HG03521 (cell line): ENCODE measurements around the gene ATRNL1.
"Not testable (repeated sequence)": the region's sequence is repeated elsewhere in the genome, so short reads cannot be mapped to it uniquely, and the experiment has no call there.

Experiments
- ATAC-seq: cut with Tn5 transposase; IDR thresholded peaks from one replicate; pipeline ENCODE4 v1.9.1; 2021; ENCODE audit warnings: mild to moderate bottlenecking, moderate library complexity; ENCODE audit not compliant: unreplicated experiment

Gene ATRNL1

GRCh38 chr10:115827231-115828009 lies 734.3 kb downstream of the ATRNL1 start:
- ATAC-seq: no peak

GRCh38 chr10:115828182-115828581 lies 735.0 kb downstream of the ATRNL1 start:
- not testable (repeated sequence) for ATAC-seq

- ATAC-seq: no peak
These were observed 736.5 kb downstream of the ATRNL1 start for GRCh38 chr10:115829521-115830205.

- ATAC-seq: no peak
These were observed 737.3 kb downstream of the ATRNL1 start for GRCh38 chr10:115830265-115830970.

- ATAC-seq: no peak
These were observed 737.9 kb downstream of the ATRNL1 start for GRCh38 chr10:115831016-115831415.

- ATAC-seq: no peak
These were observed 740.0 kb downstream of the ATRNL1 start for GRCh38 chr10:115833119-115833518.

- ATAC-seq: no peak
These were observed 751.4 kb downstream of the ATRNL1 start for GRCh38 chr10:115844591-115844990.

GRCh38 chr10:115845921-115846320 lies 752.8 kb downstream of the ATRNL1 start:
- no peak for ATAC-seq

- no peak for ATAC-seq
These were observed 753.4 kb downstream of the ATRNL1 start for GRCh38 chr10:115846528-115846927.

- no peak for ATAC-seq
These were observed 756.0 kb downstream of the ATRNL1 start for GRCh38 chr10:115849197-115849596.

GRCh38 chr10:115850666-115851065 lies 757.5 kb downstream of the ATRNL1 start:
- ATAC-seq: no peak

- no peak for ATAC-seq
These were observed 758.5 kb downstream of the ATRNL1 start for GRCh38 chr10:115851695-115852094.

GRCh38 chr10:115854740-115855435 lies 761.7 kb downstream of the ATRNL1 start:
- no peak for ATAC-seq

- no peak for ATAC-seq
These were observed 763.4 kb downstream of the ATRNL1 start for GRCh38 chr10:115856580-115856979.

- no peak for ATAC-seq
These were observed 764.7 kb downstream of the ATRNL1 start for GRCh38 chr10:115857856-115858255.

- ATAC-seq: no peak
These were observed 767.3 kb downstream of the ATRNL1 start for GRCh38 chr10:115860182-115861107.

GRCh38 chr10:115861455-115861854 lies 768.3 kb downstream of the ATRNL1 start:
- ATAC-seq: no peak

GRCh38 chr10:115861864-115862263 lies 768.7 kb downstream of the ATRNL1 start:
- ATAC-seq: no peak

GRCh38 chr10:115866174-115866573 lies 773.0 kb downstream of the ATRNL1 start:
- ATAC-seq: no peak

- no peak for ATAC-seq
These were observed 773.5 kb downstream of the ATRNL1 start for GRCh38 chr10:115866691-115867090.
